ENCODE results near the gene CFHR5.
"Not testable (repeated sequence)": the region's sequence is repeated elsewhere in the genome, so short reads cannot be mapped to it uniquely, and the experiment has no call there.

CFHR5 gene

DNA sequence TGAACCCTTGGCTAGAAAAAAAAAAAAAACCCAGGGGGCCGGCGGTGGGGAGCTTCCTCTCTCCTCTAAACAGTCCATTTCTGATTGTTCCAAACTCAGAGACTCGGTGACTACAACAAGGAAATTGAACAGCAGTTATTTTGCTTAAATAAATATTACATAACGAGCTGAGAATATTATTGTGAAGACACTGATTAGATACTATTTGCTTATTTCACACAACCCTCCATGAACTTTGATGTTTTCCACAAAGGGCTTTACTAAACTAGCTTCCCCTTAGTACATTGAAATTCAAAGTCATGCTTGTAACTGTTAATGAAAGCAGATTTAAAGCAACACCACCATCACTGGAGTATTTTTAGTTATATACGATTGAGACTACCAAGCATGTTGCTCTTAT lies at the start of gene CFHR5:
TSS of gene CFHR5 (plus strand) at position 279 of the 400 bp plus-strand sequence. CDS start at position 388, 109 bp downstream.
- DNase-seq (ENCODE audit: low read depth) = no peak
- no peak for TF ChIP-seq POLR2A (IDR thresholded peaks at IDR 0.05; ENCODE audit: extremely low read depth, insufficient read length)
- TF ChIP-seq, protein P1, sequence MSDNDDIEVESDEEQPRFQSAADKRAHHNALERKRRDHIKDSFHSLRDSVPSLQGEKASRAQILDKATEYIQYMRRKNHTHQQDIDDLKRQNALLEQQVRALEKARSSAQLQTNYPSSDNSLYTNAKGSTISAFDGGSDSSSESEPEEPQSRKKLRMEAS (IDR thresholded peaks at IDR 0.05; ENCODE audit: low read depth, low read length) = no peak
- no peak for TF ChIP-seq MYC (IDR thresholded peaks at IDR 0.05; ENCODE audit: low read depth, low read length)
- TF ChIP-seq, protein P2, sequence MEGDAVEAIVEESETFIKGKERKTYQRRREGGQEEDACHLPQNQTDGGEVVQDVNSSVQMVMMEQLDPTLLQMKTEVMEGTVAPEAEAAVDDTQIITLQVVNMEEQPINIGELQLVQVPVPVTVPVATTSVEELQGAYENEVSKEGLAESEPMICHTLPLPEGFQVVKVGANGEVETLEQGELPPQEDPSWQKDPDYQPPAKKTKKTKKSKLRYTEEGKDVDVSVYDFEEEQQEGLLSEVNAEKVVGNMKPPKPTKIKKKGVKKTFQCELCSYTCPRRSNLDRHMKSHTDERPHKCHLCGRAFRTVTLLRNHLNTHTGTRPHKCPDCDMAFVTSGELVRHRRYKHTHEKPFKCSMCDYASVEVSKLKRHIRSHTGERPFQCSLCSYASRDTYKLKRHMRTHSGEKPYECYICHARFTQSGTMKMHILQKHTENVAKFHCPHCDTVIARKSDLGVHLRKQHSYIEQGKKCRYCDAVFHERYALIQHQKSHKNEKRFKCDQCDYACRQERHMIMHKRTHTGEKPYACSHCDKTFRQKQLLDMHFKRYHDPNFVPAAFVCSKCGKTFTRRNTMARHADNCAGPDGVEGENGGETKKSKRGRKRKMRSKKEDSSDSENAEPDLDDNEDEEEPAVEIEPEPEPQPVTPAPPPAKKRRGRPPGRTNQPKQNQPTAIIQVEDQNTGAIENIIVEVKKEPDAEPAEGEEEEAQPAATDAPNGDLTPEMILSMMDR (IDR thresholded peaks at IDR 0.05; ENCODE audit: low read depth, low read length) = no peak
- no peak within 1 kb of the TSS for H3K4me3 ChIP-seq (ENCODE audit: low read depth, low read length)

DNA sequence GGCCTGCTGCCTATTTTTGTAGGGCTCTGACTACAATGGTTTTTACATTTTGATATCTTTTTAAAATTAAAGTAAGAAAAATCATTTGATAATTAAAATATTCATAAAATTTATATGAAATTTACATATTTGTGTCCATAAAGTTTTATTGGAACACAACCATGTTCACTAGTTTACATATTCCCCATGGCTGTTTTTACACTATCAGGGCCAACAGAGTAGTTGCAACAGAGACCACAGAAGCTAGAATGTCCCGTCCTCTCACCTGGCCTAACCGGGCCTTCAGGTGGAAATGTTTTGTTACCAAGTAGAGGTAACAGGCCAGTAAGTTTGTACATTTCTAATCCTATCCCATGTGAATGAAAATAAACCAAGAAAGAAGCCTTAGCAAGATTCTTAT lies 44.5 kb upstream of the CFHR5 start:
- H3K4me3 ChIP-seq (ENCODE audit: low read depth, low read length); DNase-seq (ENCODE audit: low read depth): not testable (repeated sequence)

DNA sequence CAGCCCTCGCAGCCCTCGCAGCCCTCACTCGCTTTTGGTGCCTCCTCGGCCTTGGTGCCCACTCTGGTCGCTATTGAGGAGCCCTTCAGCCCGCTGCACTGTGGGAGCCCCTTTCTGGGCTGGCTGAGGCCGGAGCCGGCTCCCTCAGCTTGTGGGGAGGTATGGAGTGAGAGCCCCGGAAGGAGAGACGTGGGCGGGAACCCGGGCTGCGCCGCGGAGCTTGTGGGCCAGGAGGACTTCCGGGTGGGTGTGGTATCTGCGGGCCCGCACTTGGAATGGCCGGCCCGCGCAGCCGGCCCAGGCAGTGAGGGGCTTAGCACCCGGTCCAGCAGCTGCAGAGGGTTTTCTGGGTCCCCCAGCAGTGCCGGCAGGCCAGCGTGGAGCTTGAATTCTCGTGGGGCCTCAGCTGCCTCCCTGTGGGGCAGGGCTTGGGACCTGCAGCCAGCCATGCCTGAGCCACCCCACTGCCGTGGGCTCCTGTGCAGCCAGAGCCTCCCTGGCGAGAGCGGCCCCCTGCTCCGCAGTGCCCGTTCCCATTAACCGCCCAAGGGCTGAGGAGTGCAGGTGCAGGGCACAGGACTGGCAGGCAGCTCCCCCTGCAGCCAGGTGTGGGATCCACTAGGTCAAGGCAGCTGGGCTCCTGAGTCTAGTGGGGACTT lies 43.7 kb upstream of the CFHR5 start:
- no peak for DNase-seq (ENCODE audit: low read depth)
- H3K4me3 ChIP-seq (ENCODE audit: low read depth, low read length) = no peak overlapping the region
- TF ChIP-seq MYC (IDR thresholded peaks at IDR 0.05; ENCODE audit: low read depth, low read length) (no peak), POLR2A (IDR thresholded peaks at IDR 0.05; ENCODE audit: extremely low read depth, insufficient read length) (no peak)
- TF ChIP-seq, protein P1 (IDR thresholded peaks at IDR 0.05; ENCODE audit: low read depth, low read length) = no peak
- TF ChIP-seq, protein P2 (IDR thresholded peaks at IDR 0.05; ENCODE audit: low read depth, low read length) = no peak

DNA sequence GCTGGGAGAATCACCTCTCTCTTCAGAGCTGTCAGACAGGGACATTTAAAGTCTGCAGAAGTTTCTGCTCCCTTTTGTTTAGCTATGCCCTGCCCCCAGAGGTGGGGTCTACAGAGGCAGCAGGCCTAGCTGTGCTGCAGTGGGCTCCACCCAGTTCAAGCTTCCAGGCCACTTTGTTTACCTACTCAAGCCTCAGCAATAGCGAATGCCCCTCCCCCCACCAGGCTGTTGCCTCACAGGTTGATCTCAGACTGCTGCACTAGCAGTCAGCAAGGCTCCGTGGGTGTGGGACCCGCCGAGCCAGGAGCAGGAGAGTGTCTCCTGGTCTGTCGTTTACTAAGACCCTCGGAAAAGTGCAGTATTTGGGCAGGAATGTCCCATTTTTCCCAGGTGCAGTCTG lies 35.9 kb upstream of the CFHR5 start:
- not testable (repeated sequence) for DNase-seq (ENCODE audit: low read depth); H3K4me3 ChIP-seq (ENCODE audit: low read depth, low read length)

DNA sequence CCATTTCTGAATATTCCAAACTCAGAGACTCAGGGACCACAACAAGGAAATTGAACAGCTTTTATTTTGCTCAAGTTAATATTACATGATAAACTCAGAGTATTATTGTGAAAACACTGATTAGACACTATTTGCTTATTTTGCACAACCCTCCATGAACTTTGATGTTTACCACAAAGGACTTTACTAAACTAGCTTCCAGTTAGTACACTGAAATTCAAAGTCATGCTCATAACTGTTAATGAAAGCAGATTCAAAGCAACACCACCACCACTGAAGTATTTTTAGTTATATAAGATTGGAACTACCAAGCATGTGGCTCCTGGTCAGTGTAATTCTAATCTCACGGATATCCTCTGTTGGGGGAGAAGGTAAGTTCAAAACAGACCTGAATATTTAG lies 33.8 kb upstream of the CFHR5 start, which contains the start of gene CFHR2:
TSS of gene CFHR2 (plus strand) at position 171 of the 400 bp plus-strand sequence. CDS start at position 314, 143 bp downstream.
- H3K4me3 ChIP-seq (ENCODE audit: low read depth, low read length); DNase-seq (ENCODE audit: low read depth): not testable (repeated sequence)

DNA sequence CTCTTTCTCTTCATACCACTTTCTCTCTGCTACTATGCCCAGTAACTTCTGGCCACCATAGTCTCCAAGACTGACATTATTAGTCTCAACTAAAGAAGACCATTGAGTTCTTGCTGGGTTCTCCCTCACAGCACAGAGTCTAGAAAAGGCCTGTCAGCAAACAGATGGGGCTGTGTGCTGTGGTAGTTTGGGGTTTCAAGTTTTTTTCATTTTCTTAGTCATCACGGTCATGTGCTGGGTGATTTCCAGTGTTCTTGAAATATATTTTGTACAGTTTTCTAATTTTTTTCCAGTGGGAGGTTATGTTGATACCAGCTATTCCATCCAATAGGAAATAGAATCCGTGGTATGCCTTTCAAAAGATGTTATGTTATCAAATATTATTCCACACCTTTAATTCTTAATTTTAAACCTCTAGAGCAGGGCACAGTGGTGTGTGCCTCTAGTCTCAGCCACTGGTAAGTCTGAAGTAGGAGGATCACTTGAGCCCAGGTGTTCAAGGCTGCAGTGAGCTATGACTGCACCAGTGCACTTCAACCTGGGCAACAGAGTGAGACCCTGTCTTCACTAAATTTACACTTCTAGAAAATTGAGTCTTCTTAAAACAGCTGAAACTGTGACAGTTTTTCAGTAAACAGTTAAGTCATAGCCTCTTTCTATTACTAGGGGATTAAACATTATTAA lies 25.5 kb upstream of the CFHR5 start:
- TF ChIP-seq, protein P1 (IDR thresholded peaks at IDR 0.05; ENCODE audit: low read depth, low read length) = no peak
- TF ChIP-seq, protein P2 (IDR thresholded peaks at IDR 0.05; ENCODE audit: low read depth, low read length) = no peak
- TF ChIP-seq MYC (IDR thresholded peaks at IDR 0.05; ENCODE audit: low read depth, low read length) (no peak), POLR2A (IDR thresholded peaks at IDR 0.05; ENCODE audit: extremely low read depth, insufficient read length) (no peak)
- DNase-seq (ENCODE audit: low read depth) = no peak
- H3K4me3 ChIP-seq (ENCODE audit: low read depth, low read length) = no peak overlapping the region

DNA sequence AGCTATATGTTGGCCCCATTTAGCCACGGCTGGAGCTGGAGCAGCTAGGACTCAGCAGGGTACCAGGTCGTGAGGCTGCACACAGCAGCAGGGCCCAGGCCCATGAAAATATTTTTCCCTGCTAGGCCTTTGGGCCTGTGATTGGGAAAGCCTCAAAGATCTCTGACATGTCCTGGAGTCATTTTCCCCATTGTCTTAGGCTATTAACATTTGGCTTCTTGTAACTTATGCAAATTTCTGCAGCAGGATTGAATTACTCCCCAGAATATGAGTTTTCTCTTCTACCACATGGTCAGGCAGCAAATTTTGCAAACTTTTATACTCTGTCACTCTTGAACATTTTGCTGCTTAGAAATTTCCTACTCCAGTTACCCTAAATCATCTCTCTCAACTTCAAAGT lies 22.6 kb upstream of the CFHR5 start:
- DNase-seq (ENCODE audit: low read depth) = no peak
- no peak overlapping the region for H3K4me3 ChIP-seq (ENCODE audit: low read depth, low read length)
- TF ChIP-seq, protein P2 (IDR thresholded peaks at IDR 0.05; ENCODE audit: low read depth, low read length) = no peak
- TF ChIP-seq POLR2A (IDR thresholded peaks at IDR 0.05; ENCODE audit: extremely low read depth, insufficient read length) = no peak
- TF ChIP-seq MYC (IDR thresholded peaks at IDR 0.05; ENCODE audit: low read depth, low read length) = no peak
- TF ChIP-seq, protein P1 (IDR thresholded peaks at IDR 0.05; ENCODE audit: low read depth, low read length) = no peak
